MCF 10A (cell line): ENCODE results near the gene UBTD2. TPM values are rescaled to one million over a fixed set of nuclear protein-coding genes. Genes with fewer than 3 reads are reported as not detected.

Experiments
- BruUV-seq: library from RNA; stranded (reverse); fragments of 400-500 nt; replicated peaks from 2 replicates; lab custom pipeline; 2021; lab: Mats Ljungman, UMichigan
- CTCF ChIA-PET: fragments of 300-600 bp; sonication (Branson Sonifier 250); formaldehyde crosslinking; extraction: SDS; loops from one replicate; lab custom pipeline; 2021; ENCODE audit warnings: antibody characterized with exemption, inconsistent platforms; lab: Yijun Ruan, JAX
- POLR2A ChIA-PET: fragments of 300-600, 350-650 bp; sonication (Branson Sonifier 250); formaldehyde crosslinking; extraction: SDS; loops from one replicate; lab custom pipeline; 2020; ENCODE audit warnings: antibody characterized with exemption, inconsistent platforms; lab: Yijun Ruan, JAX
- DNase-seq: peaks from one replicate; pipeline ENCODE4 v3.0.0-alpha.2; 2018; ENCODE audit not compliant: unreplicated experiment
- H3K27ac Mint-ChIP-seq: one replicate; pipeline ENCODE4 v1.8.0; 2022; ENCODE audit warnings: mild to moderate bottlenecking, low read depth, mixed read lengths; ENCODE audit not compliant: unreplicated experiment
- H3K27me3 Mint-ChIP-seq: one replicate; pipeline ENCODE4 v1.8.0; 2022; ENCODE audit warnings: mixed read lengths; ENCODE audit not compliant: insufficient read depth, unreplicated experiment
- H3K36me3 Mint-ChIP-seq: one replicate; pipeline ENCODE4 v1.8.0; 2022; ENCODE audit warnings: mild to moderate bottlenecking, moderate library complexity, mixed read lengths; ENCODE audit not compliant: insufficient read depth, unreplicated experiment
- H3K4me1 Mint-ChIP-seq: one replicate; pipeline ENCODE4 v1.8.0; 2022; ENCODE audit warnings: mixed read lengths; ENCODE audit not compliant: insufficient read depth, unreplicated experiment
- H3K4me3 Mint-ChIP-seq: one replicate; pipeline ENCODE4 v1.8.0; 2022; ENCODE audit warnings: mild to moderate bottlenecking, moderate library complexity, mixed read lengths; ENCODE audit not compliant: unreplicated experiment
- H3K9me3 Mint-ChIP-seq: one replicate; pipeline ENCODE4 v1.8.0; 2022; ENCODE audit warnings: mixed read lengths; ENCODE audit not compliant: unreplicated experiment
- intact Hi-C: fragments of 100-400 bp; cut with micrococcal nuclease; formaldehyde crosslinking; loops from 2 replicates; pipeline ENCODE4 v1.14.1; 2022
- total RNA-seq: library from RNA; stranded (reverse); gene quantifications from 2 replicates; pipeline ENCODE4 v1.2.3, GENCODE V29; 2022
- TF ChIP-seq, protein P1 (sequence below): fragments of 200-600 bp; IDR thresholded peaks from one replicate; pipeline ENCODE4 v1.8.0; 2022; ENCODE audit warnings: antibody characterized with exemption, mild to moderate bottlenecking; ENCODE audit not compliant: unreplicated experiment

UBTD2 gene
- total RNA-seq, 1 experiment from 2014 or later: 24.1 TPM

DNA sequence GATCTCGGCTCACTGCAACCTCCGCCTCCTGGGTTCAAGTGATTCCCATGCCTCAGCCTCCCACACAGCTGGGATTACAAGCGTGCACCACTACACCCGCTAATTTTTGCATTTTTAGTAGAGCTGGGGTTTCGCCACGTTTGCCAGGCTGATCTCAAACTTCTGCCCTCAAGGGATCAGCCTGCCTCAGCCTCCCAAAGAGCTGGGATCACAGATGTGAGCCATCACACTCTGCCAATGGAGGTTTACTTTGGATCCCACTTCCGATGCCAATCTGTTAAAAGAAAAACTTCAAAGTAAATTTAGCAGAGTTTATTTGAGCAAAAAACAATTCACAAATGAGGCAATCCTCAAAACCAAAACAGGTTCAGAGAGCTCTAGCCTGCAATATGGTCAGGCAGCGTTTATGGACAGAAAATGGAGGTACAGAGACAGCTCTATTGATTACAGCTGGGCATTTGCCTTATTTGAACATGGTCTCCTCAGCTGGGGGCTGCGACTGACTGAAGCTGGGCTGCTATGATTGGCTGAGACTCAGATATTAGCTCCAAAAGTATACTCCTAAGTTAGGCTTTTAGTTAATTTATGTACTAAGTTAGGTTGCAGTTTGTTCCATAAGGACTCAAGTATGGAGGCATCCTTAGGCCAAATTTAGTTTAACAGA, 18.6 kb upstream of the UBTD2 start:
- CTCF ChIA-PET: interaction anchor here (0.6 to 3.4 kb wide), 6 partner anchors 8 to 242 kb away, joined by 3 to 33 read pairs (median 7); partner anchors contain the start of gene STK10

DNA sequence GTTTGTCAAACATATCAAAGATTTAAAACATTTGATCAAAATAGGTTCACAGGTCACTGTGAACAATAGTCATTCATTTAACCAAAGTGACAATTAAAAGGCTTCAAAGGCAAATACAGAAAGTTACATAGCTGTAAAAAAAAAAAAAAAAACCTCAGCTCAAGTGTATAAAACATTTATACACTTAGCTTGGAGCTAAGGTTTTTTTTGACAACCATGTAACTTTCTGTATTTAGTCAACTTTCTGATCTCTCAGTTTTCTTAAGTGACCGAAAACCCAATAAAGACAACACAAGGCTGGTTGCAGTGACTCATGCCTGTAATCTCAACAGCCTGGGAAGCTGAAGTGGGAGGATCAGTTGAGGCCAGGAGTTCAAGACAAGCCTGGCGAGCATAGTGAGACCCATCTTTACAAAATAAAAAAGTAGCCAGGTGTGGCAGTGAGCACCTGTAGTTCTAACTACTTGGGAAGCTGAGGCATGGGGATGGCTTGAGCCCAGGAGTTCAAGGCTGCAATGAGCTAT, 16.4 kb upstream of the UBTD2 start:
- no peaks in the 10 kb centered on the region for H3K9me3 Mint-ChIP-seq
- no TSS peak for BruUV-seq
- peaks cover 20% of the 10 kb centered on the region for H3K36me3 Mint-ChIP-seq
- H3K27ac Mint-ChIP-seq: no peak overlapping the region
- ChIA-PET POLR2A (no interaction called here), CTCF (interaction anchor here (0.6 to 1.5 kb wide), 3 partner anchors 10 to 97 kb away, joined by 3 read pairs; no protein-coding TSS in a partner anchor)
- TF ChIP-seq, protein P1, sequence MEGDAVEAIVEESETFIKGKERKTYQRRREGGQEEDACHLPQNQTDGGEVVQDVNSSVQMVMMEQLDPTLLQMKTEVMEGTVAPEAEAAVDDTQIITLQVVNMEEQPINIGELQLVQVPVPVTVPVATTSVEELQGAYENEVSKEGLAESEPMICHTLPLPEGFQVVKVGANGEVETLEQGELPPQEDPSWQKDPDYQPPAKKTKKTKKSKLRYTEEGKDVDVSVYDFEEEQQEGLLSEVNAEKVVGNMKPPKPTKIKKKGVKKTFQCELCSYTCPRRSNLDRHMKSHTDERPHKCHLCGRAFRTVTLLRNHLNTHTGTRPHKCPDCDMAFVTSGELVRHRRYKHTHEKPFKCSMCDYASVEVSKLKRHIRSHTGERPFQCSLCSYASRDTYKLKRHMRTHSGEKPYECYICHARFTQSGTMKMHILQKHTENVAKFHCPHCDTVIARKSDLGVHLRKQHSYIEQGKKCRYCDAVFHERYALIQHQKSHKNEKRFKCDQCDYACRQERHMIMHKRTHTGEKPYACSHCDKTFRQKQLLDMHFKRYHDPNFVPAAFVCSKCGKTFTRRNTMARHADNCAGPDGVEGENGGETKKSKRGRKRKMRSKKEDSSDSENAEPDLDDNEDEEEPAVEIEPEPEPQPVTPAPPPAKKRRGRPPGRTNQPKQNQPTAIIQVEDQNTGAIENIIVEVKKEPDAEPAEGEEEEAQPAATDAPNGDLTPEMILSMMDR: no peak
- peaks cover 9% of the 10 kb centered on the region for H3K4me1 Mint-ChIP-seq
- peaks cover 3% of the 10 kb centered on the region for H3K27me3 Mint-ChIP-seq
- intact Hi-C loops: no loop called here
- peak; percentile 62 for DNase-seq
- no peak overlapping the region for H3K4me3 Mint-ChIP-seq

More for the DNA sequence above, 18.6 kb upstream of the UBTD2 start:
- intact Hi-C loops: no loop called here
- H3K27me3 Mint-ChIP-seq: no peaks in the 10 kb centered on the region
- no TSS peak for BruUV-seq
- DNase-seq: no peak
- H3K4me3 Mint-ChIP-seq: no peak overlapping the region
- peaks cover 19% of the 10 kb centered on the region for H3K36me3 Mint-ChIP-seq
- H3K4me1 Mint-ChIP-seq: peaks cover 9% of the 10 kb centered on the region
- H3K27ac Mint-ChIP-seq: no peak overlapping the region
- TF ChIP-seq, protein P1: no peak
- H3K9me3 Mint-ChIP-seq: no peaks in the 10 kb centered on the region
- POLR2A ChIA-PET: interaction anchor here (0.6 to 2.5 kb wide), 3 partner anchors 9 to 1867 kb away, joined by 3 to 7 read pairs (median 3); no protein-coding TSS in a partner anchor

DNA sequence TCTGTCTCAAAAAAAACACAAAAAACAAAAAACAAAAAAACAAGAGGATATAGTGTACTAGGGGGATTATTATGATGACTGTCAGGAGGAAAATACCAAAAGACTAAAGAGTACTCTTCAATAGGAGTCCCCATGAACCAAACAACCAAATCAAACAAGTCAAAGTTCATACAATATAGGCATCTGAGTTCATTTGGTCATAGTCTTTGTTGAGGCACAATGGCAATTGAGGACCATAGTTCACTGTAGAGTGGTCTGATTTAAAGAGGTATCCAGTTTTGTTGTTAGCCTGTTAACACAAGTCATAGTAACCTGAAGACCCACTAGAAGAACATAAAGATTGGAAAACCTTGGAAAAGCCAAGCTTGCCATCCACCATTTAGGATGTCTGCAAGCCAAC, 11.3 kb upstream of the UBTD2 start:
- no TSS peak for BruUV-seq
- intact Hi-C loops: loop anchor here (5.0 kb wide), 3 partner anchors 157 to 288 kb away; partner anchors contain the start of genes FBXW11 and SH3PXD2B

More for the DNA sequence above, 11.3 kb upstream of the UBTD2 start:
- ChIA-PET CTCF (interaction anchor here (0.6 to 2.7 kb wide), 5 partner anchors 8 to 880 kb away, joined by 3 to 33 read pairs (median 5); partner anchors contain the start of gene STK10), POLR2A (no interaction called here)
- TF ChIP-seq, protein P1: no peak
- Mint-ChIP-seq H3K27me3 (peaks cover 12% of the 10 kb centered on the region), H3K9me3 (no peaks in the 10 kb centered on the region), H3K36me3 (peaks cover 5% of the 10 kb centered on the region), H3K27ac (no peak overlapping the region), H3K4me3 (no peak overlapping the region), H3K4me1 (peaks cover 9% of the 10 kb centered on the region)
- DNase-seq: no peak
